Activated naive CD4-positive, alpha-beta T cell treated with anti-CD3 and anti-CD28 coated beads, Interleukin-2, amount 50 U/mL, for 72 hours (primary cell): ENCODE results near the gene DNAH2. TPM values are rescaled to one million over a fixed set of nuclear protein-coding genes. Genes with fewer than 3 reads are reported as not detected.
"Not testable (repeated sequence)": the region's sequence is repeated elsewhere in the genome, so short reads cannot be mapped to it uniquely, and the experiment has no call there.

Source experiments
- ATAC-seq, 2 donors: fragments of 150-1000 bp; cut with Tn5 transposase; 2 replicates each; pipeline ENCODE4 v1.10.0; 2021; ENCODE audit warnings: mild to moderate bottlenecking in 2 of 2, moderate library complexity in 2 of 2
- DNase-seq, 2 donors: peaks; one replicate each; pipeline ENCODE4 v3.0.0; 2021 to 2022; ENCODE audit warnings: low spot score in 2 of 2
- H3K27ac Mint-ChIP-seq, 2 donors: one replicate each; pipeline ENCODE4 v1.8.0; 2022; ENCODE audit warnings: mild to moderate bottlenecking in 2 of 2, mixed read lengths in 2 of 2
- H3K36me3 Mint-ChIP-seq, 2 donors: one replicate each; pipeline ENCODE4 v1.8.0; 2022; ENCODE audit warnings: mixed read lengths in 2 of 2
- H3K9me3 Mint-ChIP-seq, 2 donors: one replicate each; pipeline ENCODE4 v1.8.0; 2022; ENCODE audit warnings: mixed read lengths in 2 of 2
- total RNA-seq, 2 donors: library from RNA; stranded (reverse); gene quantifications; one replicate each; pipeline ENCODE4 v1.2.3, GENCODE V29; 2022

Gene DNAH2
- total RNA-seq, 2 donors from 2014 or later: 0.05 to 0.19 TPM

- DNase-seq: no peak
- Mint-ChIP-seq H3K27ac (no peak overlapping the region), H3K9me3 (no peaks in the 10 kb centered on the region)
These were observed 69.3 kb downstream of the DNAH2 start for GRCh38 chr17:7786866-7787265.

GRCh38 chr17:7789131-7789530 lies 71.6 kb downstream of the DNAH2 start:
- DNase-seq (no peak), ATAC-seq (no peak)
- Mint-ChIP-seq H3K9me3 (no peaks in the 10 kb centered on the region), H3K27ac (no peak overlapping the region), H3K36me3 (no peaks in the 10 kb centered on the region)

More at GRCh38 chr17:7786866-7787265, 69.3 kb downstream of the DNAH2 start:
- H3K36me3 Mint-ChIP-seq: no peaks in the 10 kb centered on the region
- no peak for ATAC-seq

DNA sequence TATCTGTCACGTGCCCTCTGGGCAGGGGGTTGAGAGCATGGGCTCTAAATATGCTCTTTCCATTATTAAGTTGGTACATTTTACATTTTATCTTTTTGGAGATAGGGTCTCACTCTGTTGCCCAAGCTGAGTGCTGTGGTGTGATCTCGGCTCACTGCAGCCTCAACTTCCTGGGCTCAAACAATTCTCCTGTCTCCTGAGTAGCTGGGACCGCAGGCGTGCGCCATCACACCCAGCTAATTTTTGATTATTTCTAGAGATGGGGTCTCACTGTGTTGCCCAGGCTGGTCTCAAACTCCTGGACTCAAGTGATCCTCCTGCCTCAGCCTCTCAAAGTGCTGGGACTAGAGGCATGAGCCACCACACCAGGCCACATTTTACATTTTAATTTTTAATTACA lies 72.6 kb downstream of the DNAH2 start:
- ATAC-seq (no peak), DNase-seq (no peak)
- H3K27ac Mint-ChIP-seq: no peak overlapping the region
- H3K9me3 Mint-ChIP-seq: no peaks in the 10 kb centered on the region
- no peaks in the 10 kb centered on the region for H3K36me3 Mint-ChIP-seq

- H3K27ac Mint-ChIP-seq: peak overlapping the region in 1 of 2 donors; percentile 12
- ATAC-seq (no peak), DNase-seq (no peak)
- no peaks in the 10 kb centered on the region for H3K36me3 Mint-ChIP-seq
- no peaks in the 10 kb centered on the region for H3K9me3 Mint-ChIP-seq
These were observed 75.1 kb downstream of the DNAH2 start for GRCh38 chr17:7792611-7793010.

GRCh38 chr17:7794075-7794663 lies 76.6 kb downstream of the DNAH2 start:
- Mint-ChIP-seq H3K36me3 (no peaks in the 10 kb centered on the region), H3K9me3 (no peaks in the 10 kb centered on the region), H3K27ac (no peak overlapping the region)
- DNase-seq: no peak
- no peak for ATAC-seq

DNA sequence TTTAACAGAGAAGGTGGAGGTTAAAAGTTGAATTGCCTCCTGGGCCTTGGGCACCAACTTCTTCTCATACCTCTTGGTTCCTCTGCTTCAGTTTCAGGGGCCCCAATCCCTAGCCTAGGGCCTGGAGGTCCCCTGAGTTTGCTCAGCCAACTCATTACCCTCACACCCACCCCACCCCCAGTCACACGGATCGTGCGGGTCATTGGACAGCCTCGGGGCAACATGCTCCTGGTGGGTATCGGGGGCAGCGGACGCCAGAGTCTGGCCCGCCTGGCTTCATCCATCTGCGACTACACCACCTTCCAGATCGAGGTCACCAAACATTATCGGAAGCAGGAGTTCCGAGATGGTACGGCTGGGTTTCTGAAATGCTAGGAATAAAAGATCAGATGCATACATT lies 80.4 kb downstream of the DNAH2 start:
- Mint-ChIP-seq H3K36me3 (no peaks in the 10 kb centered on the region), H3K9me3 (no peaks in the 10 kb centered on the region)
- no peak for ATAC-seq

GRCh38 chr17:7798839-7799238 lies 81.3 kb downstream of the DNAH2 start:
- H3K9me3 Mint-ChIP-seq: no peaks in the 10 kb centered on the region
- ATAC-seq (no peak), DNase-seq (no peak)
- no peaks in the 10 kb centered on the region for H3K36me3 Mint-ChIP-seq
- no peak overlapping the region for H3K27ac Mint-ChIP-seq

More for the DNA sequence above, 80.4 kb downstream of the DNAH2 start:
- DNase-seq: no peak
- no peak overlapping the region for H3K27ac Mint-ChIP-seq

DNA sequence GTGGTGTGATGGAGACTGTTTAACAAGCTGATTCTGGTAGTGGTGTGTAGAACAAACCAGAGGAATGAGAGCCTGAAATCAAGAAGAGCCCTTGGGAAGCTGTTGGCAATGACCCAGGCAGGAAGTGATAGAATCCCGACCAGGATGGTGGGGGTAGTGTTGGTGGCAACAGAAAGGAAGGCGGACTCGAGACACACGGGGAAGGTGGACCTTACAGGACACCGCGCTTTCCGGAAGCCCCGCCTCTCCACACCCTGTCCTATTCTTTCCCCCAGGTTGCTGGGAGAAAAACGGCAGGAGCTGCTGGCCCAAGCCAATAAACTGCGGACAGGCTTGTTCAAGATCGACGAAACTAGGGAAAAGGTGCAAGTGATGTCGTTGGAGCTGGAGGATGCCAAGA lies 86.4 kb downstream of the DNAH2 start:
- DNase-seq (no peak), ATAC-seq (no peak)
- H3K36me3 Mint-ChIP-seq: no peaks in the 10 kb centered on the region
- H3K27ac Mint-ChIP-seq: no peak overlapping the region
- H3K9me3 Mint-ChIP-seq: no peaks in the 10 kb centered on the region

GRCh38 chr17:7806587-7806986 lies 89.0 kb downstream of the DNAH2 start:
- DNase-seq: no peak
- H3K27ac Mint-ChIP-seq: no peak overlapping the region
- ATAC-seq: no peak
- no peaks in the 10 kb centered on the region for H3K9me3 Mint-ChIP-seq
- no peaks in the 10 kb centered on the region for H3K36me3 Mint-ChIP-seq

- H3K9me3 Mint-ChIP-seq: no peaks in the 10 kb centered on the region
- no peak overlapping the region for H3K27ac Mint-ChIP-seq
- ATAC-seq (no peak), DNase-seq (no peak)
- H3K36me3 Mint-ChIP-seq: no peaks in the 10 kb centered on the region
These were observed 89.7 kb downstream of the DNAH2 start for GRCh38 chr17:7807206-7807605.

- Mint-ChIP-seq H3K9me3 (no peaks in the 10 kb centered on the region), H3K27ac (no peak overlapping the region), H3K36me3 (no peaks in the 10 kb centered on the region)
- ATAC-seq (no peak), DNase-seq (no peak)
These were observed 91.7 kb downstream of the DNAH2 start for GRCh38 chr17:7809086-7809790.

- ATAC-seq, H3K9me3 Mint-ChIP-seq, H3K36me3 Mint-ChIP-seq, DNase-seq, H3K27ac Mint-ChIP-seq: not testable (repeated sequence)
These were observed 92.3 kb downstream of the DNAH2 start for GRCh38 chr17:7809791-7810343.

- Mint-ChIP-seq H3K36me3 (no peaks in the 10 kb centered on the region), H3K27ac (no peak overlapping the region), H3K9me3 (no peaks in the 10 kb centered on the region)
- DNase-seq: no peak
- ATAC-seq: no peak
These were observed 93.7 kb downstream of the DNAH2 start for GRCh38 chr17:7811251-7811650.

DNA sequence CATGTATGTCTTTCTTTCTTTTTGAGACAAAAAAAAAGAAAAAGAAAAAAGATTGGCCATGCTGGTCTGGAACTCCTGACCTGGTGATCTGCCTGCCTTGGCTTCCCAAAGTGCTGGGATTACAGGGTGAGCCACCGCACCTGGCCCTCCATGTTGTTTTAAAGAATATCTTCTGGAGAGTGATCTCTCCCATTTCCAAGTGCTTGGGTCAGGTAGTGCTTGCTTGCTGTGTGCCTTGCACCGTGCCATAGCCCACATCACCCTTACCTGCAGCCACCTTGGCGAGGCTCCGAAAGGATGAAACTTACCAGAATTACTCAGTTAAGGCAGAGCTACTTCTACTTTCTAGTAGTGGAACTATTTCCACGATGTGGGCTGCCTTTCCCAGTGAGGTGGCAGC lies 97.4 kb downstream of the DNAH2 start:
- ATAC-seq (no peak), DNase-seq (no peak)
- H3K36me3 Mint-ChIP-seq: no peaks in the 10 kb centered on the region
- no peaks in the 10 kb centered on the region for H3K9me3 Mint-ChIP-seq
- H3K27ac Mint-ChIP-seq: no peak overlapping the region

DNA sequence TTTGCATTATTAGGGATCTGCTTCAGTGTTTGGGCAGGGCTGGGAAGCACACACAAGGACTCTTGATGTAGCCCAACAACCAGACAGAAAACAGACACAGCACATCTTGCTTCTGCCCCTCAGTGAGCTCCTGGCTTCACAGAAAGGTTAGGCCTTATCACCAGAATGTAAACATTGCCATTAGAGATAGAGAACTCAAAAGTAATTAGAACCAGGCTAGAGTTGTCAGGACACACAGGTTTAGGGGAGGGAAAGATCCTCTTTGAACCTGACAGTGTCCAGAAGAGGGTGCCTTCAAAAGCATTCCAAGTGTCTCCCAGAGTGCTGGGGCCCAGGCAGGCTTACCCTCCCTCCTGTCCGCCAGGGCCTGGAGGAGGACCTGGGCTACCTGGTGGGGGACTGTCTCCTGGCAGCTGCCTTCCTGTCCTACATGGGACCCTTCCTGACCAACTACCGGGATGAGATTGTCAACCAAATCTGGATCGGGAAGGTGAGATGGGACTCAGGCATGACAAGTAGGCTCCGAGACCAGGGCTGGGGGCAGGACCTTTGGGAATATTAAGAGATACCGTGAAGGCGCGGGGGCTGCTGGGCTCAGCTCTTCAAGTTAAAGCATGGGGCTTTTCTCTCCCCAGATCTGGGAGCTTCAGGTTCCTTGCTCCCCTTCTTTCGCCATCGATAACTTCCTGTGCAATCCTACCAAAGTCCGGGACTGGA lies 99.5 kb downstream of the DNAH2 start:
- no peaks in the 10 kb centered on the region for H3K9me3 Mint-ChIP-seq
- H3K36me3 Mint-ChIP-seq: no peaks in the 10 kb centered on the region
- H3K27ac Mint-ChIP-seq: no peak overlapping the region
- no peak for DNase-seq
- ATAC-seq: no peak

DNA sequence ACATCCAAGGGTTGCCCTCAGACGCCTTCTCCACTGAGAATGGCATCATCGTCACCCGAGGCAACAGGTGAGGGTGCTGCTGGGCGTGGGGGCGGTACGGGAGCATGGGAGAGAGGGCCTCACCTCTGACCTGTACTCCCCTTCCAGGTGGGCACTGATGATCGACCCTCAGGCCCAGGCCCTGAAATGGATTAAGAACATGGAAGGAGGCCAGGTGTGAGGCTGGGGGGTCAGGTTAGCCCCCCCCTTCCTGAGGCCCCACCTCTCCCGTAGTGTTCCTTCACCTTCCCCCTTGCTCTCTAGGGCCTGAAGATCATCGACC lies 100.1 kb downstream of the DNAH2 start:
- no peaks in the 10 kb centered on the region for H3K9me3 Mint-ChIP-seq
- DNase-seq (no peak), ATAC-seq (no peak)
- no peaks in the 10 kb centered on the region for H3K36me3 Mint-ChIP-seq
- H3K27ac Mint-ChIP-seq: no peak overlapping the region

DNA sequence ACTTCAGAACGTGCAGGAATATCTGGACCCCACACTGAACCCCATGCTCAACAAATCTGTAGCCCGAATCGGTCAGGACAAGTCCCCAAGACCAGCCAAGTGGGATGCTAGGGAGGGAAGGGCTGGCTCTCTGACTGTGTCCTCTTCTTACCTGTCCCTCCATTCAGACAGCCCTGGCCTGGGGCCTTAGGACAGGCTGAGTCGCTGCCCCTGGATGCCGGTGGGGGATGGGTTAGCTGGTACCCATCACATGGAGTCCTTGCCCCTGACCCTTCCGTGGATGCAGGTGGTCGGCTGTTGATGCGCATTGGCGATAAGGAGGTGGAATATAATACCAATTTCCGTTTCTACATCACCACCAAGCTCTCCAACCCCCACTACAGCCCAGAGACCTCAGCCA lies 100.5 kb downstream of the DNAH2 start:
- no peaks in the 10 kb centered on the region for H3K36me3 Mint-ChIP-seq
- peak overlapping the region in 1 of 2 donors; percentile 46 for H3K27ac Mint-ChIP-seq
- ATAC-seq (no peak), DNase-seq (no peak)
- no peaks in the 10 kb centered on the region for H3K9me3 Mint-ChIP-seq
